ENCODE results near the gene UBAP1L.

Gene UBAP1L

DNA sequence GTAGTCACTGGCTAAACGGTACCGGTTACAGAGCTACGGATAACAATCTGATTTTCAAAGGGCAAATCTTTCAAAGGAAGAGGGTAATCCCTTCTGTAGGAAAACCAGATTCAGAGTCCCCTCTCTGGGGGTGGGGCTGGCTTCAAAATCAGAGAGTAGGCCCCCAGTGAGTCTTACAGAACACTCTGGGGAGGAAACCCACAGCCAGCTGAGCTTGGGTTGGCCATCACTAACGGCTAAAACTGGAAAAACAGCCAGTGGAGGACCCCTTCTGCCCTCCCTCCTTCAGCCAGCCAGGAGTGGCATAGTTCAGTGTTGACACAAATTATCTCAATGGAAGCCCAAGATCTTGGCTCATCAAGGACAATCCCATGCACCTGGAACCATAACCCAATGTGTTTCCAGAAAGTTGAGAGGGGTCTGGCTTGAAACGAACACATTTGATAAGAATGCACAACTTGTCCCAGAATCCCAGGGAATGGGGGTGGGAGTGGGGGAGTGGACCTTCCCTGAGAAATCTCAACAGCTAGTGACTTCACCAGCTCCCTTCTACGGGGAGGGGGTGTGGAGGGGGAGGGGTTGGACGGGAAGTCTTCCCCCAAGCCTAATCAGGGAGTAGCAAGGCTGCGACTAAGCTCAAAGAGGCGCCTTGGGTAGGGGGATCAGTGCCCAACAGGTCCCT is 48.2 kb downstream of the UBAP1L start:
- no peak for DNase-seq (ENCODE audit: low read depth, low spot score)

- no peak for DNase-seq (ENCODE audit: low read depth, low spot score)
Measured at GRCh38 chr15:65066001-65066634, 48.9 kb downstream of the UBAP1L start.

DNA sequence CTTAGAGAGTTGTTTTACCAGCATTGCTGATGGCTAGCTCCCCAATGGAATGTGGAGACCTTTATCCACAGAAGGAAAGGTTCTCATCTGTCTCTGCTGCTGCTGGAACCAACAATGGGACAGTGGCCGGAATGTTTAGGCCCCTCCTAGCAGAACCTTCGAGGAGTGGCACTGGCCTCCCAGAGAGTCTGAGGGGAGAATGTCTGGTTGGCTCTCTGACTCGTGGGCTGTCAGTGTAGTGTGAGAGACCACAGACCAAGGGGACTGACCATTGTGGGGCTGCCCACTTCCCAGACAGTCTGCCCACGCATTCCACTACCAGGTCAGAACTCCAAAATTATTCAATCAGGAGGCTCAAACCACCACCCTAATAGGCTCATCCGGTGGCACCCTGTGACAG is 52.3 kb downstream of the UBAP1L start:
- DNase-seq (ENCODE audit: low read depth, low spot score), result no peak

GRCh38 chr15:65062061-65062460 is 52.9 kb downstream of the UBAP1L start:
- DNase-seq (ENCODE audit: low read depth, low spot score), result no peak

- DNase-seq (ENCODE audit: low read depth, low spot score), result no peak
Measured at GRCh38 chr15:65060641-65061397, 54.2 kb downstream of the UBAP1L start.

DNA sequence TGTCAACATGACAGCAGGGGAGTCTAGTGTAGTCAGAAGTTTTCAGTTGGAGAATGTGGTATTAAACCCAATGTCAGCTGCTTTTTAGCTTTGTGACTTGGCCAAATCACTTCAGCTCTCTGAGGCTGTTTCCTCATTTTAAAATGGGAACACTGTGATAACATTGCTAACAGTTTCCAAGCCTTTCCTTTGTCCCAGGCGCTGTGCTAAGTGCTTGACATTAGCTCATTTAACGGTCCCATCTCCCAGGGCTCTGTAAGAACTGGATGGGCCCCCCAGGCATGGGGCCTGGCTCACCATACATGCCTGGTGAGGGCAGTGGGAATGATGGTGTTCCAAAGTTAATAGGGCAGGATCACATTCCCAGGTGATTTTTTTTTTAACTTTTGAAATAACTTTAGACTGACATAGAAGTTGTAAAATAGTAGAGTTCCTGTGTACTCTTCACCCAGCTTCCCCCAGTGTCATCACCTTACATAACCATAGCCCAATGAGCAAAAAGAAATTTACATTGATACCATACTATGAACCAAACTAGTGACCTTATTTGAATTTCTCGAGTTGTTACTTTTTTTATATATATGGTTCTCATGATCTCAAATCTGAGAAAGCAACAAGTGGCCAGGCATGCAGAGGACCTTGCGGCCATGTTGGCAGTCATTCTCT is 54.9 kb downstream of the UBAP1L start:
- DNase-seq (ENCODE audit: low read depth, low spot score), result no peak

GRCh38 chr15:65059369-65059750 is 55.6 kb downstream of the UBAP1L start:
- DNase-seq (ENCODE audit: low read depth, low spot score), result no peak

DNA sequence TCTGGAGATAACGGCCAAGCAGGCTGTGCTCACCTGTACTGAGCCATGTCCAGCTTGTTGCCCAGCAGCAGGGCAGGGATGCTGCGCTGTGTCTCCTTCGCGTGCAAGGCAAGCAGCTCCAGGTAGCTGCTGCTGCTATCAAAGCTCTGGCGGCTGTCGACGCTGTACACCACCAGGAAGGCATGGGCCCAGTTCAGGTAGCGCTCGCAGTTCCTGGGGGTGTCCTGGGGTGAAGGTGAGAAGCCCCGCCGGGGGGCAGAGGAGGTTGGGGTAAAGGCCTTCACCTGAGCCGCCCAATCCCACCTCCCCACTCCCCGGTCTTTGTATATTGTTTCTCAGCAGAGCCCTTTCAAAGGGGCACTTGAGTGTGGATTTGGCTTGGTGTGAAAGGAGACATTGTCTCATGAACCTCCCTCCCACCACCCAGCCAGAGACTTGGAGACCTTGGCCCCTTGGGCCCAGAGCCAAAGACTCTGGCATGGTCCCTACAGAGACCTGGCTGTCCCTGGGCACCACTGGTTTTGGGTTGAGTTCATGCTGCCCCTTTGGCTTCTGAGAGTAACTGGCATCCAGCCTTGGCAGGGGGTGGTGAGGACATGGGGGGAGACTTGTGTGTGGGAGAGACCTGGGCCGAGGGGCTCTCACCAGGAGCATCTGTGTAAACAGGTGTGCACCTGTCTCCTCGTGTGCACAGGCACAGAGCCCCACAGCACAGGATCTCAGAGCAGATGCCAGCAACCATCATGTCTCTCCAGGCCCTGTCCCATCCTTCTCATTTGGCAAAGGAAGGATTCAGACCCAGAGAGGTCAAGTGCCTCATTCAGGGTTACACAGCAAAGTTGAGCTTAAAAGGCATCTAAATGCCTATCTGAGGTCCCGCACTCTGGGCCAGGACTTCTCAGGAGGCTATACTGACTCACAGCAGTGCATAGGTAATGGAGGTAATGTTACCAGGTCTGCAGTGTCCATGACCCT is 56.3 kb downstream of the UBAP1L start:
- DNase-seq (ENCODE audit: low read depth, low spot score), result no peak

GRCh38 chr15:65057549-65057940 is 57.5 kb downstream of the UBAP1L start:
- no peak for DNase-seq (ENCODE audit: low read depth, low spot score)

DNA sequence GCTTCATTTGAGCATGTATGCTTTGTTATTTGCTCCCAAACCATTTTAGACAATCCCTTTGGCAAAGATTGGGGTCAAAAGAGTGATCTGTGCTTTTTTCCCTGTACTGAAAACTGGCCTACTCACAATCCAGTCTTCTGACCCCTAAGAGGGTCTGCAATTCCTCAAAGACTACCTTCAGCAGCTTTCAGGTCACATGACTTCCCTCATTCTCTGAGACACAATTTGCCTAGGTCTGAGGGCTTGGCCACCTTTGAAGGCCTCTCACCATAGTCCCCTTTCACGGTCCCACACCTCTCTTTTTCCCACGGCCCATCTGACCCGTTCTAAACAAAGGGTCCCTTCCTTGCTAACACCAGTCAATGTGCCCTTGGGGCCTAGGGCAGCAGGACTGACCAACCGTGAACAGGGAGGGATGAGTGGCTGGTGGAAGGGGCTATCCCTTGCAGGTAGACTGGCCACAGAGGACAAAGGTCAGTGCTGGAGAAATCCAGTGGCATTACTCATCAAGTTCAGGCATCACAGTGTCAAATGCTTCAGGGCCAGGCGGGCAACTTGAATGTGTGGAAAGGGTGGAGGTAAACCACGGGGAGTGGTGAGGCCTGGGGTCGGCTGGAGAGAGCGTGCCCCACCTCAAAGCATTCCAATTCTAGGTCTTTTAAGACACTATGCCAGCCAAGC is 58.0 kb downstream of the UBAP1L start:
- DNase-seq (ENCODE audit: low read depth, low spot score), result peak; percentile 65

DNA sequence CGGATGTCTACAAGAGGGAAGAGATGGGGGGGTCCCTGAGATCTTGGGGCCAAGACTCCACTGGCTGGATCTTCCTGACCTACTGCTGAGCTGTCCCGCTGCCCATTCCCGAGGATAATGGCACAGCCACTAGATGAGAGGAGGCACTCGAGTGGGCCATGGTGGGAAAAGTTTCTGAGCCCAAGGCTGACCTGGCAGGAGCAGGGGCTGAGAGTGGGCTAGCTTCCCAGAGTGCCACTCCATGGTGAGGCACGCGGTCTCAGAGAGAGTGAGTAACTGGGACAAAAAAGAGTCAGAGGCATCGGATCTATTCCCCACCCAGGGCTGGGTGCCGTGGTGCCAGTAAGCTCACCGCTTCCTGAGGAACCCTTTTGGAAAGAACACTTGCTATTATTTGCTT is 58.9 kb downstream of the UBAP1L start:
- no peak for DNase-seq (ENCODE audit: low read depth, low spot score)

DNA sequence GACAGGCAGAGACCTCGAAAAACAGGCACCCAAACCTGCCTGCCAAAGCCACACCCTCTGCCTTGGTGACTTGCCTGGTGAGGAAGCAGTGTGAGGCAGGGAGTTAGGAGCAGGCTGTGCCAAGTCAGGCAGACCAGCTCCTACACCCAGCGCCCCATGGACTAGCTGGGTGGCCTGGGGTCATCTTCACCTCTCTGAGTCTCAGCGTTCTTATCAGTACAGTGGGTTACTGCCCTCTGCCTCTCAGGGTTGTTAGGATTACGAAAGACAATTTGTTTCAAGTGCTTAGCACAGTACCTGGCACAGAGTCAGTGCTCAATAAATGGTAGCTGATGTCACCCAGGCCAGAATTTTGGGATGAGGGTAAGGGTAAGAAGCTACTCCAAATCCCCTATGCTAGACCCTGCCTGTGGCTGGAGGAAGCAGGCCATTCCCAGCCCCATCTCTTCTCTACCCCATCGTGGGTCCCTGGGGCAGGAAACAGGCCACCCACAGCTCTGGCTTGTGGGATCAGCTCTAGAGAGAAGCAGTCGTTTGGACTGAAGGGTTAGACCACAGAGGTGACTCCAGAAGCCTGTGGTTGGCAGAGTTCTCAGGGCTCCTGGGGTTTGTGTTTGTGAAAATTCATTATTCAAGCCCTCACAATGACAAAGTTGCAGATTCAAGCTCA is 59.7 kb downstream of the UBAP1L start:
- peak; percentile 59 for DNase-seq (ENCODE audit: low read depth, low spot score)

DNA sequence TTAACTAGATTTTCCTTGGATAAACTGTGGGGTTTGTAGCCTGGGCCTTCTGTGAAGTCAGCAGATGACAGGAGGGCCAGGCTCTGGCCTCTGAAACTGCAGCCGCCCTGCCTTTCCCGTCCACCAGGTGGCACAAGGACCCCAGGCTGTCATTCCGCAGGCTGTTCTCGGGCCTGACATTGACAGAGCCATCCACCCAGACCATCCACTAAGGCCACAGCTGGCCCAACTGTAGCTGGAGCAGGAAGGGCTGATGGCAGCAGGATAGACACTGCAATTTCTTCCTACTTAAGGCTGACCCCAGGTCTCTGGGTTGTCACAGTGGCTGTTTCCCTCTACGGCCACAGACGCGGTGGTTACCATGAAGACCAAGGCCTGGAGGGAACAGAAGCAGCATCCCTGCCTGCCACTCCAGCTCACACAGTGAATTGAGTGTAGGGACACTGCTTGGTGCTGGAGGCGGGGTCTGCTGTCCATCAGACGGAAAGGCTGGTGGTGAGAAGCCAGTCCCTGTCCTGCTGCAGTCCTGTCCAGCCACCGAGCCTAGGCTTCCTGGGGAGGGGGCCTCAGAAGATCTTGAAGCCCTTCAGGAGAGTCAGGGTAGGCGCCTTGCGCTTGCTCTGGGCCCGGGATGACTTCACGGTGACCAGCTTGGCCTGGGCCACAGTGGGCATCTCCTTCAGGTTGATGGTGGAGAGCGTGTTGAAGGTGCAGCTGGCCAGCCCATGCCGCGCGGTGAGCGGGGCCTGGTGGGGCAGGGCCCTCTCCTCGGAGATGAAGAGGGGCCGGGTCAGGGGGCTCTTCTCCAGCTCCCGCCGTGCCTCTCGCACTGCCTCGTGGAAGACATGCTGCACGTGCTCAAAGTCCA is 60.4 kb downstream of the UBAP1L start:
- DNase-seq (ENCODE audit: low read depth, low spot score), result peak; percentile 87

DNA sequence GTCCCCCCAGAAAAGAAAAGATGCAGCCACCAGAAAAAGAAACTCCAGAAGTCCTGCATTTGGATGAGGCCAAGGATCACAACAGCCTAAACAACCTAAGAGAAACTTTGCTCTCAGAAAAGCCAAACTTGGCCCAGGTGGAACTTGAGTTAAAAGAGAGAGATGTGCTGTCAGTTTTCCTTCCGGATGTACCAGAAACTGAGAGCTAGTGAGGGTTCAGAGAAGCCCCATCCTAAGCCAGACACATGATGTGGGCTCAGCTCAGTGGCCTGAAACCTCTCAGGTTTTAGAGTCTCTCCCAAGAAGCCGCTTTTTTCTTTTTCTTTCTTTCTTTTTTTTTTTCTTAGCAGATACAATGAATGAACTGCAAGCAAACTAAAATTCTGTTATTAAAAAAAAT is 62.0 kb downstream of the UBAP1L start:
- DNase-seq (ENCODE audit: low read depth, low spot score), result no peak

DNA sequence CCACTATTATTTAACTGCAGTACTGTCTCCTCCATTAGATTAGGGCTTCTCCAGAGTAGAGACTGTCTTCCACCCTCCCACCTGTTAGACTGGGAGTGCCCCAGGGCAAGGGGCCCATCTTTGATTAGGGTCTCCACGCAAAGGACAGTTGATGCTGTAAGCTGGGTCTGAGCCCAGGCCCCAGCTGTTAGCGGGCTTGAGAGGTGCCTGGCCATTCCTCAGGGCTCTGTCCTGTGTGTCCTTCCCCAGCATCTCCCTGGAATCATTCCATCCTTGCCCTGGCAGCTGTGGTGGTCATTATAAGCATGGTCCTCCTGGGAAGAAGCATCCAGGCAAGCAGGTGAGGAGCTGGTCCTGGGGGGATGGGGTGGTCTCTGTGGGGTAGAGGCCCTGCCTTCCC is 63.7 kb downstream of the UBAP1L start:
- no peak for DNase-seq (ENCODE audit: low read depth, low spot score)

DNA sequence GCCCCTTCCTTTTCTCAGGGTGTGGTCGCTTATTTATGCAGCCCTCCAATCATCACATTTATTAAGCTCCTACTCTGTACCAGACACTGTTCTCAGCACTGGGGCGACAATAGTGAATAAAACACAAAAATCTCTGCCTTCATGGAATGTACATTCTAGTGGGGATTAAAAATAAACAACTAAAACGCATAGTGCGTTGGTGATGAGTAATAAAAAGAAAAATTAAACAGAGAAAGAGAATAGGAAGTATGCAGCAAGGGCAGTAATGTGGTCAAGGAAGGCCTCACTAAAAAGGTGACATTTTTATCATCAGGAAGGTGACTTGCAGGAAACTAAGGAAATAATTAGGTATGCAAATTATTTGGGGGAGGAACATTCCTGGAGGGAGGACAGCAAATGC is 64.7 kb downstream of the UBAP1L start:
- DNase-seq (ENCODE audit: low read depth, low spot score), result no peak

DNA sequence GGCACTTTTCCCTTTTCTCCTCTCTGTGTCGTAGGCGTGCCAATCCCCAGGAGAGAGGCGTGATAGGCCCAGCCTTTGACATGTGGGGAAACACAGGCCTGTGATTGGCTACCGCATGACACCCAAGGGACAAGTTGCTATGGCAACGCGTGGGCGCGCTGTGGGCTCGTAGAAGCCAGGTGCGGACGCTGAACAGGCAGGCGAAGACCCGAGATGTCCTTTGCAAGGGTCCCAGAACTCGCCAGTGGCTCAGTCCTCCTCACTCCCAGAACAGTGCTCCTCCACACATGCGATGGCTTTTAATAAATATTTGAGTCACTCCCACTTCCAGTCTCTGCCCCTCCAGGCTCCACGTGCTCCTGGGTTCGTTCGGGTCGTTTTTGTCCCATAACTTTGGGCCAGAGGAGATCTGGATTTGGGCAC is 65.6 kb downstream of the UBAP1L start:
- peak; percentile 96 for DNase-seq (ENCODE audit: low read depth, low spot score)

DNA sequence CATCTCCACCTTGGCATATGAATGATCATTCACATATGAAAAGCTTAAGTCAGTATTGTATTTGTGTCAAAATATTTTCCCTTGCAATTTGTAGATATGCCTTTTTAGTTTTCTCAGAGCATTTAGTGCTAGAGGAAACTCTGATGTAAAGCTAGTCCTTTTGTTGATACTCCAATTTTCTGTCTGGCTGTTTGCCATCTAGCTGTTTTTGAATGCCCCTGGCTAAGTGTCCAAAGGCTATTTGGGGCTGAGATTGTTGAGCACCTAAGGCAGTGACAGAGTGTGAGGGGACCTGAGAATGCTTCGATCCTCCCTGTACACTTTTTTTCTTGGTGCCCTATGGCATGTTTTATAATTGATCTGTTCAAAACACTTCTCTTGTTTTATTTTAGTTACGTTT is 66.8 kb downstream of the UBAP1L start:
- DNase-seq (ENCODE audit: low read depth, low spot score), result no peak

Data from astrocyte of the hippocampus (primary cell).